ENCODE measurements around the gene GPR15.
"Not testable (repeated sequence)": the region's sequence is repeated elsewhere in the genome, so short reads cannot be mapped to it uniquely, and the experiment has no call there.

The GPR15 gene

DNA sequence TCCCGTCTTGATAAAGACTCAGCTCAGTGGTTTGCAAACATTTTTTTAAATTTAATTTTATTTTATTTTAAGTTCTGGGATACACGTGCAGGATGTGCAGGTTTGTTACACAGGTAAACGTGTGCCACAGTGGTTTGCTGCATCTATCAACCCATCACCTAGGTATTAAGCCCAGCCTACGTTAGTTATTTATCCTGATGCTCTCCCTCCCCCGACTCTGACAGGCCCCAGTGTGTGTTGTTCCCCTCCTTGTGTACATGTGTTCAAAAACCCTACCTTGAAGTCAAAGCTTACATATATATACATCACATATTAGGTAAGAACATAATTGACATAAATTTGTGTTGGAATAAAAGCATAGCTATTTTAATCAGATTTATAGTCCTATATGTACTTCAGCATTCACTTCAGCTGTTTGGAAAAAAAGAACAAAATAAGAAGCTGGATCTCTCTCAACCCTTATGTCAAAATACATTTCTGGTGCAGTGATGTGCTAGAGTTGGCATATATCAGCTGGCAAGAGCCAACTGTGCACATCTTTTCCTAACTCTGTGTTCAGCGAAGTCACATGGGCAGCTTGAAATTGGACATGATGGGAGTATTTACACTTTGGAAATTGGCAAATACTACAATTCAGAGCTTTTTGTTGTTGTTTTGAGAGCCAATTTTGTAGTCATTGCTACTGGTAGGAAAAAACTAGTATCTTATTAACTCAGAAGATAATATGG is 26.5 kb downstream of the GPR15 start:
- no peak for DNase-seq (ENCODE audit: low read depth in 2 of 2)

DNA sequence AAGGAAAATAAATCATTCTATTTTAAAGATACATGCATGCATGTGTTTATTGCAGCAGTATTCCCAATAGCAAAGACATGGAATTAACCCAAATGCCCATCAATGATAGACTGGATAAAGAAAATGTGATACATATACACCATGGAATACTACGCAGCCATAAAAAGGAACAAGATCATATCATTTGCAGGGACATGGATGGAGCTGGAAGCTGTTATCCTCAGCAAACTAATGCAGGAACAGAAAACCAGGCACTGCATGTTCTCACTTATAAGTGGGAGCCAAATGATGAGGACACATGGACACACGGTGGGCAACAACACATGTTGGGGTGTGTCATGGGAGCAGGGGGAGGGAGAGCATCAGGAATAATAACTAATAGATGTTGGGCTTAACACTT is 28.0 kb downstream of the GPR15 start:
- not testable (repeated sequence) for DNase-seq (ENCODE audit: low read depth in 2 of 2)

DNA sequence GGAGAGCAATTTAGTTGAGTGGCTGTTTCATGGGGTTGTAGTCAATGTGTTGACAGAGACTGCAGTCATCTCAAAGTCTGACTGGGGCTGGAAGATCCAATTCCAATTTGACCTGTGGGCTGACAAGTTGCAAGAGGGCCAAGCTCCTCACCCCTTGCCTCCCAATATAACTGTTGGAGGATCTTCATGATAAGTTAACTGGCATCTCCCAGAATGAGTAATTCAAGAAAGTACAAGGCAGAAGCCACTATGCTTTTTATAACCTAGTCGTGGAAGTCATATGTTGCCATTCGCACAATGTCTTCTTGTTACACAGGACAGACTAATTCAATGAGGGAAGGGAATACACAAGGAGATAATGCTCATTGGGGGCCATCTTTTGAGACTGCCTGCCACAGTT is 29.1 kb downstream of the GPR15 start:
- DNase-seq (ENCODE audit: low read depth in 2 of 2) = no peak

DNA sequence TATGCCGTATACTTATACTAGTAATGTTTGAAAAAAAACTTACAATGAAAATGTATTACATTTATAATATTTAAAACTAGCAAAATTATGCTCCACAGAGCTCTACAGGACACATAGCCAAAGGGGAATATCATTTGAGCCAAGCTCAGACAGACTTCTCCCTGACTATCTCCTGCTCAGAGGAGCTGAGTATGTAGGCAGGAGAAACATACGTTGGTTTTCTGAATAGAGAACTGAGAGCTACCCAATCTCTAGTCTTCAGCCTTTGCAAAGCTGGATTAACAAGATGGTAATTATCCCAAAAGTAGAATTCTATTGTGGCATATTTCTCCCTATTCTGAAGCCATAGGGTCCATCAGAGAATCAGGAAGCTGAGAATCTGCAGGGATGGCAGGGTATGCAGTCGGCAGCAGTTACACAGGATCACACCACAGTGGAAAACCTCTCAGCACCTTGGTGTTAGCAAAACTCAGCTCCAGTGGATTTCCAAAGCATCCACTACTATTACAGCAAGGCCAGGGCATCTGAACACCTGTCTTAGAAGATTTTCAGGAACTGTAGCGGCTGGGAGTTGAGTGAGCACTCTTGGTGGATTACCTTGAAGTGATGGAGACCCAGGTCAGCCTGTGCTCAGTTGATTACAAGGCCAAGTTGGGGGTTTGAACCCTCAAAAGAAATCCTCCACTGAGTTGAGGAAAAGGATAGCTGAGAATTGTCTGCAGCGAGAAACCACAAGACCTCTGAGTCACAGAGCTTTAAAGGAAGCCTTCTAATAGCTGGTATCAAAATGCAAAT is 30.1 kb downstream of the GPR15 start:
- DNase-seq (ENCODE audit: low read depth in 2 of 2) = no peak

DNA sequence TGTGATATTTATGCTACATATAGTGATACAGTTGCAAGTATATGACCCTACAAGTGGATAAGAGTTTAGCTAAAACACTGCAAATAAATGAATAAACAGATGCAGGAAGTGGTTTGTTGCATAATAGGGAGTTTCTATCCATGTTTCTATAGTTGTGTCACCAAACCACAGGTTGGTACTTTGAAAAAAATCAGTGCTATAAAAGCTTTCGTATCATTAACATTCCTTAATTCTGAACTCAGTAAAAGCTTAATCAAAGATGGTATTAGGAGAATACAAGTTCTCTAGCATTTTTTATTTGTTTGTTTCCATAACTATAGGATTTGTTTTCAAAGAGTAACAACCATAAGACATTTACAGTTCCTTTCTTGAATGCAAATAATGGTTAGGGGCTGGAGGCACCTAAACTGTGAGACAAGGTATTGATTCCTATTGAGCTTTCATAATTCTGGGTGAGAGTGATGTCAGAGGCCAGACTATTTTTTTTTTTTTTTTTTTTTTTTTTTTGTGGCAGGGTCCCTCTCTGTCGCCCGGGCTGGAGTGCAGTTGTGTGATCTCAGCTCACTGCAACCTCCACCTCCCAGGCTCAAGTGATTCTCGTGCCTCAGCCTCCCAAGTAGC is 32.0 kb downstream of the GPR15 start:
- no peak for DNase-seq (ENCODE audit: low read depth in 2 of 2)

DNA sequence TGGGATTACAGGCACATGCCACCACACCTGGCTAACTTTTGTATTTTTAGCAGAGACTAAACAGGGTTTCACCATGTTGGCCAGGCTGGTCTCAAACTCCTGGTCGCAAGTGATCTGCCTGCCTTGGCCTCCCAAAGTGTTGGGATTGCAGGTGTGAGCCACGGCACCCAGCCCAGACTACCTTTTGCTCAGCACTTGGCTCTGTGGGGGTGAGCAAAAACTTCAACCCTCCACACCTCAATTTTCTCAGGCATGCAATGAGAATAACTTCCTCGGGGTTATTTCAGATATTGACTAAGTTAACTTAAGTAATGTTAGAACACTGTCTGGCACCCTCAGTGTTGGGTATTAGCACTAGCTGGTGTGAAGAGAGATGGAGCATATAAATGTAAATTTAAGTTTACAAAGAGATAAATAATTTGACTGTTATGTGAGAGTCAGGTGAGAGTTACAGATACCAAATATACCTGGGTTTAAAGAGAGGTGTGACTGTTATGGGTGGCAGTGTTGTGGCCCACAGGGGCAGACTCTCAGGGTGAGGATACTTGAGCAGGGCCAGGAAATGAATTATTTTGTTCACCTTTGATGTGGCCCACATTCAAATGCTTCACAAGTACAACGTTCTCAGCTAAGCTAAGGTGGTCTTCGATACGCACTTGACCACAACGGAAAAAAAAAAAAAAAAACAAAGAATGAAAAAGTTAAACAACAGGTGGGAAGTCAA is 32.7 kb downstream of the GPR15 start:
- DNase-seq (ENCODE audit: low read depth in 2 of 2) = no peak

DNA sequence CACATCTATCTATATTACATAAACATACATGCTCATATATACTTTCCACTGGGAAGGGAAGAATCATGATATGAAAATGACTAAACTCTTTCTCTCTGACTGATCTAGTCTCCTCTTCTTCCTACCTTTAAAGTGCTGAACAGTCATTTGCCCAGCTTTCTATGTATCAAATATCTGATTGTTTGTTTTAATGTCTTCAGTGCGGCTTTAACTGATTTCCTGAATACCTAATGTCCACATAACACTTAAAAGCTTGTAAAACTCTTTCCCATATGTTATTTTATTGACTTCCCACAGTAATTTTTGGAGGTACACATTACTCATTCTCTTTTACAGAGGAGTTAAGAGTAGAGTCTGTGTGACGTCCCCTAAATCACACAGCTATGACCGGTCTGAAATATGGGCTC is 33.5 kb downstream of the GPR15 start:
- no peak for DNase-seq (ENCODE audit: low read depth in 2 of 2)

DNA sequence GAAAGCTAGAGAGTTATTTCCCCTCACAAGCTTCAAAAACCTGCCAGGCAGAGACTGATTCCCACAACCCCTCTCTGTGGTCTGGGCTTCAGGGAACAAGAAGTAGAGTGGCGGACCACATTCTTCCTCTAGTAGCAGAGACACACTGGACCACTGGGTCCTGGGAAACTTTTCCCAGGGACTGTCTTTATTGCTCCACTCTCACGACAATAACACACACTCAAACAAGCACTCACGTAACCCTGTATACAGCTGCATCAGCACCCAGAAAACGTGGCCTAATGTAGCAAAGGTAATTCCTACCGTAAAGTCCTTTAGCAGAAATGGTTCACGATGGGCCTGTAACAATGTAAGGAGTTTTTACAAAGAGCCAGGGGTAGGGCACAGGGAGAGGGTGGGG is 34.1 kb downstream of the GPR15 start:
- DNase-seq (ENCODE audit: low read depth in 2 of 2) = no peak

DNA sequence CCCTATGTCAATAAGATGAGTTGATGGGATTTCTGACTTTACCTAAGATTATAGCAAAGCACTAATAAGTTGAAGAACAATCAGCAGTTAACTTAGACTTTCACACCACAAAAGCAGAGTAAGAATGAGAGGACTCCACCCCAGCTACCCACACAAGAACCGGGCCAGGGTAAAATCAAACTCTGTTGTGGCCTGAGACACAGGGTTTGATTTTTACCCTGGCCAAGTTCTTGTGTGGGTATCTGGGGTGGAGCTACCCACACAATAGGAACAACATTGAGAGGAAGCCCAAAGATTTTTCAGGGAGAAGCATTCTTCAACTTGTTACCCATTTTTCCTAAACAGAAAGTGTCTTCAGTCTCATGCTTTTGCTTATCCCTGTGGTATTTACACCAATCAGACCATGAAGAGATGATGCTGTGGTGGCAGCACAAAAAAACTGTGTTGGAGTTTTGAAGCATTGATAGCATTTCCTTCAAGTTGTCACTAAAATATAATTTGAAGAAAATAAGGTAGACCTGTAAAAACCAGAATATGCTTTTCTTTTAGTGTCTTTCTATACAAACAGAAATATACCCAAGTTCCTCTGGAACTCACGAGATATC is 36.0 kb downstream of the GPR15 start:
- no peak for DNase-seq (ENCODE audit: low read depth in 2 of 2)

DNA sequence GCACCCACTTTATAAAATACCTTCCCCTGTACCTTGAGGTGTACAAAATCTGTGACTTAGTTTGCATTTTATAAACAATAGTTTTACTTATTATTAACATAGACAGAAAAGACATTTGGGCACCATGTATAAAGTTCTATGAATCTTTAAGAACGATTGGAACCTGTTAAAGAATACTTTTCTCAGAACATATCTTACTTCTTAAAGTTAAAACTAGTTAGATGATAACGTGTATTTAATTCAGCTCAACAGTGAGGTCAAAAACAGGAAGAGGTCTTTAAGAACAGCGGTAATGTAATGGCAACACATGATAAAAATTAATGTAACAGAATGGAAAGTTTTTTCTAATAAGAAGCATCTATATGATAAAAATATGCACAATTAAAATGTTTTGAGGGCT is 36.6 kb downstream of the GPR15 start:
- no peak for DNase-seq (ENCODE audit: low read depth in 2 of 2)

DNA sequence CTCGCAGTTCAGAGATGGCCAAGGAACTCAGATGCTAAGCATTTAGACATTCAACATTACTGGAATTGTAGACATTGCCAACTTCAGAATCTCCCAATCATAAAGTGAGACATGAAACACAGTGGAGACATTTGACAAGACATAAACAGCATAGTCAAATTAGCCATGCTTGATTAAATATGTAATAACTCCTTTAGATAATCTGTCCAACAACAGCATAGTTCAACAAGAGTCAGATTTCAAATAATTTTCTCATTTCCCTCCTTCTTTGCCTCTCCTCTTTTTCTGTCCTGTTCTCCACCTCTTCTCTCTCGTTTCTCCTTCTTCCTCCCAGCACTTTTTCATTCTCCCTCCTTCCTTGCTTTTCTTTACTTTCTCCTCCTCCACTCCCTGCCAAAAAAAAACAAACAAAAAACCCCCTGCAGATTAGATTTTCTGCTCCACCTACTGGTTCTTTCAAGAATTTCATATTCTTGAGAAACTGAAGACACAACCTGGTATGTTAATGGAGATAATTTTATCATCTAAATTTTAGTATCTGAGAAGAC is 41.5 kb downstream of the GPR15 start:
- DNase-seq (ENCODE audit: low read depth in 2 of 2) = no peak

DNA sequence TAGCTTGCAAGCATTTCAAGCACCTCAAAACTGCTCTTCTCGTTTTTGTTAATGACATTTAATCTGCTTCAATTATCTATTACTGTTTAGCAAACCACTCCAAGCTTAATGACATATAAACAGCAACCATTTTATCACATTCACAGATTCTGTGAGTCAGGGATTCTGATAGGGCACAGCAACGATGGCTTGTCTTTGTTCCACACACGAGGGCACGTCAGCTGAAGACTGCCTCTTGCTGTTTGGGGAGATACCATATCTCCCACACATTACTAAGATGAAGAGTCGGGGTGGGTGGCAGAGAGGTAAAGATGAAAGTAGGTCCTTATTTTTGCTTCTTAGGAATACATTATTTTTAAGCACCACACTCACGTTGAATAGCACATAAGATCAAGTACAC is 42.4 kb downstream of the GPR15 start:
- DNase-seq (ENCODE audit: low read depth in 2 of 2) = no peak

DNA sequence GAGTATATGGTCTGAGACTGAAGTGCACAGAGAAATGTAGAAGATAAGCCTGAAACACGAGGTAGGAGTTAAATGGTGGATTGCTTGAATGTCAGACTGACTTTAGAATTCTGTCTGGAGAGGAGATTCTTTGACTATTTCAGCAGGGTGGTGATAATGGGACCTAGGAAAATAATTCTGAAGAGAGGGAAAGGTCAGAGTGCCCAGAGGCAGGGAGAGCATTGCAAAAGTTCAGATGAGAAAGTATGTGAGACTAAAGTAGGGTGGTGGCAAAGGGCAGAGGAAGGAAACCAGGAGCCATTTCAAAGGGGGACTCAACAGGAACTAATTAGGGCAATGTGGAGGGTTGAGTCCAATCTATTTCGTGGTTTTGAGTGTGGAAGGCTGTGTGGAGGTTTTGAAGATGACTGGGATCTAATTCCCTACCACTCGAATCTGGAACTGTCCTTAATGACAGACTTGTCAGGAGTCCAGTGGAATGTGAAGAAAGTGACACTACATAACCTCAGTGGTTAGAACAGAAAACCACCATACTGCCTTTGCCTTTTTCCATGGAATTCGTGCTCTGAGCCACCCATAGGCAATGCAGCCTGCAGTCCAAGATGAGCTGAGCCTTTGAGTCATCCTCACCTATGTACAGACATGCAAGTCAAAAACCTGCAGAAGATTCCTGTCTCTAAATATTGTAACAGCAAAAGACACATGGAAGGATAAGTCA is 45.6 kb downstream of the GPR15 start:
- DNase-seq (ENCODE audit: low read depth in 2 of 2) = no peak

DNA sequence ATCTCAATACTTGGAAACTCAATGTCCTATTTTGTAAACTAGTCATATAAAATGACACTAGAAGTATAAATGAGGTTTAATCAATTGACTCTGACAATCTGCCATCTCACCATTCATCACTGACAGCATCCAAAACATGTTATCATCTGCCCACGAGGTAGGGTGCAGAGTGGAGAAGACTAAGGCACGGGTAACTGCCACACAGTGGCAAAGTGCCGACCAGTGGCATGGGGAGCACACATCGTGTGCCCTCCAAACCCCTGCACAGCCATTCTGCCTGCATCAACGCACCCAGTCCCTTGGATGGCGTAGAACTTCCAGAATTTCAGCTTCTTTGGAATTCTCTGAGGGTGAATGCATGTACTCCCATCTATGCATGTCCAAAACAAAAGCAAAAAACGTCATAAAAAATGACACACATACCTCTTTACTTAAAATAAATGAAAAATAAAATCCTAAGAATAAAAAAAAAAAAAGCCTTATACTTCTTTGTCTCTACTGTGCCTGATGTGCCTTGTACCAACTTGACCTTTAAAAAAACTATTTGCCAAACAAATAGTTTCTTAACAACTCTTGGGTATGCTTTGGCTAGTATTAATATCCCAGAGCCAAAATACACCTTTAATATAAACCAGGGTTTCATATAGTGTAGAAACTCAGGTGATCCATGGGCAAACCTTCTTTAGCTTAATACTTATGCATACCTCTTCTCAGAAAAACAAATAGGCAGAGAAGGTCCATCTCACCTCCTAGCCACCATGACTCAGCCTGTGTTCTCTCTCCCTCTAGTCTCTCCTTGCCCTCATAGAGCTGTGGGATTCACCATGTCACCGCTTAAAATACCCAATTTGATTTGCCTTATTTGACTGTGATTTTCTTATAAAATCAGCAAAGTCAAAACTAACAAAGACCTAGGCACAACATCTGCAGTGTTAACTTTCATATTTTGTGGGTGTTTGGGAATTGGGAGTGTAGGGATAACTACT is 48.9 kb downstream of the GPR15 start:
- DNase-seq (ENCODE audit: low read depth in 2 of 2) = no peak

DNA sequence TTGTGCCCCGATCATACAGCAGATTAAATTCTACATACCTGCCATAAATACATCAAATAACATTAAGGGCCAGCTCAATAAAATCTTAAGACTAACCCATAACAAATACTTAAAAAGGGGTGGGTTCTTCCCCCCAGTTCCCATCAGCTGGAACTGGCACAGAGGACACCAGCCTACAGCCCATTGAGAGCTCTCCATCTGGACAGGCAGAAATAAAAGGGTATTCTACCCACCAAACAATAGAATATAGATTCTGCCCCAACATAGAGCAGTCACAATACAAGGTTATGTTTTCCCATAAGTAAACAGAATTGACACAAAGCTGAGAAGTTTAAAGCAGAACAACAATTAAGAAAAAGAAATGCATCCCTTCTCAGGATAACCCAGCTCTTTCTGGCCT is 49.7 kb downstream of the GPR15 start:
- no peak for DNase-seq (ENCODE audit: low read depth in 2 of 2)

DNA sequence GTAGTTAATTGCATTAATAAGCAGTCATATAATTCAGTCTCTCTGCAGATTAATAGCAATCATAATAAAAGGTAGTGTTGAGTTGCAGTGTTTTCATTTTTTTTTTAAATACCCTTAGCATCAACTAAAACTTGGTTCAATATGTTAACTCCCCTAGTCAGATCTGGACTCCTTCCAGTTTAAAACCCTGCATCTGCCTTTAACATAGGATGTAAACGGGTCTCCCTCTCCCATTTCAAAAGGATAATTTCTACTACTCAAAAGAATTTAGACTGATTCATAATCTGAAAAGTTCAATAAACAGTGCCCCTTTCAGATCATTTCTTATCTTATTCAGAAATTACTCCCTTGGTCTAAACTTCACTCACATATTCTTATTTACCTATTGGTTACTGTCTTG is 50.3 kb downstream of the GPR15 start:
- no peak for DNase-seq (ENCODE audit: low read depth in 2 of 2)

DNA sequence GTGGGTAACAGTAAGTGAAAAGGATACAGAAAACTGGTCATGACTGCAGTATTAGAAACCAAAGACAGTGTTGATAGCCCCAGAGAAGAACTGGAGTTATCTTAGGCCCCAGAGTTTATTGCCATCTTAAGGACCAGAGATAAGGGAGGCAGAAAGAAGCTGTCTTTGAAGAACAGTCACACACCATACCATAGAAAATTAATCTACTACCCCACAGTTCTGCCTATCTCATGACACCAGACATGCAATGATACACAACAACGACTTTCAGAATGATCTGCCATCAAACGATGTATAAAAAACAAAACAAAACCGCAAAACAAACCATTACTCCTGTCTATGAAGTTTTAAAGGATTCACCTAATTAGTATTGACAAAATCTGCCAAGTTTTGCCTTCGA is 52.0 kb downstream of the GPR15 start:
- DNase-seq (ENCODE audit: low read depth in 2 of 2) = no peak

Data from stimulated activated CD8-positive, alpha-beta memory T cell treated with anti-CD3 and anti-CD28 coated beads, Interleukin-15, amount 100 ng/mL, for 4 hours (primary cell).